Ovary (tissue), 1 donor: ENCODE measurements around the gene CIROP.

Source experiments
- EP300 ChIP-seq: sonication (generic); formaldehyde crosslinking; IDR thresholded peaks from one replicate; pipeline ENCODE4 v1.6.1; 2017; ENCODE audit warnings: antibody characterized with exemption
- POLR2A ChIP-seq: fragments of 450-650 bp; IDR thresholded peaks from one replicate; pipeline ENCODE4 v1.6.1; 2017; ENCODE audit warnings: antibody characterized with exemption, mild to moderate bottlenecking, moderate library complexity

GRCh38 chr14:23101986-23102625, 2.7 kb downstream of the CIROP start:
- TF ChIP-seq POLR2A (no peak), EP300 (no peak)
